ENCODE measurements around the gene PADI1. TPM values are rescaled to one million over a fixed set of nuclear protein-coding genes. Genes with fewer than 3 reads are reported as not detected.

Gene PADI1
- total RNA-seq, 1 donor = under 0.01 TPM

- H4K20me1 ChIP-seq (ENCODE audit: insufficient read depth, low read length) = no peaks in the 10 kb centered on the region
- H3K79me2 ChIP-seq (ENCODE audit: insufficient read depth, low read length) = no peaks in the 10 kb centered on the region
- no peak overlapping the region for H3K27ac ChIP-seq (ENCODE audit: low read depth, low read length)
- H3K4me2 ChIP-seq (ENCODE audit: insufficient read depth, low read length) = no peak overlapping the region
- no peak for TF ChIP-seq CTCF (IDR thresholded peaks at IDR 0.05; ENCODE audit: extremely low read depth, low read depth, low read length)
- H3K27me3 ChIP-seq (ENCODE audit: insufficient read depth, low read length) = no peaks in the 10 kb centered on the region
- peaks cover 28% of the 10 kb centered on the region for H3K4me1 ChIP-seq (ENCODE audit: insufficient read depth, low read length)
- no peaks in the 10 kb centered on the region for H3K9me3 ChIP-seq (ENCODE audit: low read depth, low read length)
- H3K36me3 ChIP-seq (ENCODE audit: insufficient read depth, low read length) = no peaks in the 10 kb centered on the region
- H3K4me3 ChIP-seq (ENCODE audit: insufficient read depth, low read length) = no peak overlapping the region
- H2AFZ ChIP-seq (ENCODE audit: low read length) = no peak overlapping the region
- DNase-seq (ENCODE audit: insufficient read length, low spot score, missing footprints) = no peak
Measured at GRCh38 chr1:17229379-17229778, 24.5 kb downstream of the PADI1 start.

GRCh38 chr1:17230106-17230505, 25.2 kb downstream of the PADI1 start:
- peaks cover 28% of the 10 kb centered on the region for H3K4me1 ChIP-seq (ENCODE audit: insufficient read depth, low read length)
- no peaks in the 10 kb centered on the region for H3K79me2 ChIP-seq (ENCODE audit: insufficient read depth, low read length)
- H3K4me3 ChIP-seq (ENCODE audit: insufficient read depth, low read length) = no peak overlapping the region
- H3K27ac ChIP-seq (ENCODE audit: low read depth, low read length) = no peak overlapping the region
- no peaks in the 10 kb centered on the region for H3K9me3 ChIP-seq (ENCODE audit: low read depth, low read length)
- no peaks in the 10 kb centered on the region for H3K27me3 ChIP-seq (ENCODE audit: insufficient read depth, low read length)
- no peak for TF ChIP-seq CTCF (IDR thresholded peaks at IDR 0.05; ENCODE audit: extremely low read depth, low read depth, low read length)
- DNase-seq (ENCODE audit: insufficient read length, low spot score, missing footprints) = no peak
- H4K20me1 ChIP-seq (ENCODE audit: insufficient read depth, low read length) = no peaks in the 10 kb centered on the region
- no peak overlapping the region for H3K4me2 ChIP-seq (ENCODE audit: insufficient read depth, low read length)
- H3K36me3 ChIP-seq (ENCODE audit: insufficient read depth, low read length) = no peaks in the 10 kb centered on the region
- no peak overlapping the region for H2AFZ ChIP-seq (ENCODE audit: low read length)

- no peak overlapping the region for H3K4me2 ChIP-seq (ENCODE audit: insufficient read depth, low read length)
- no peak overlapping the region for H3K27ac ChIP-seq (ENCODE audit: low read depth, low read length)
- H3K4me3 ChIP-seq (ENCODE audit: insufficient read depth, low read length) = no peak overlapping the region
- no peak overlapping the region for H2AFZ ChIP-seq (ENCODE audit: low read length)
- H3K36me3 ChIP-seq (ENCODE audit: insufficient read depth, low read length) = no peaks in the 10 kb centered on the region
- H3K4me1 ChIP-seq (ENCODE audit: insufficient read depth, low read length) = peaks cover 28% of the 10 kb centered on the region
- H3K79me2 ChIP-seq (ENCODE audit: insufficient read depth, low read length) = no peaks in the 10 kb centered on the region
- no peaks in the 10 kb centered on the region for H3K9me3 ChIP-seq (ENCODE audit: low read depth, low read length)
- no peak for DNase-seq (ENCODE audit: insufficient read length, low spot score, missing footprints)
- no peaks in the 10 kb centered on the region for H4K20me1 ChIP-seq (ENCODE audit: insufficient read depth, low read length)
- H3K27me3 ChIP-seq (ENCODE audit: insufficient read depth, low read length) = no peaks in the 10 kb centered on the region
- no peak for TF ChIP-seq CTCF (IDR thresholded peaks at IDR 0.05; ENCODE audit: extremely low read depth, low read depth, low read length)
Measured at GRCh38 chr1:17230671-17231310, 25.9 kb downstream of the PADI1 start.

- peaks cover 21% of the 10 kb centered on the region for H3K4me1 ChIP-seq (ENCODE audit: insufficient read depth, low read length)
- no peaks in the 10 kb centered on the region for H4K20me1 ChIP-seq (ENCODE audit: insufficient read depth, low read length)
- H3K36me3 ChIP-seq (ENCODE audit: insufficient read depth, low read length) = no peaks in the 10 kb centered on the region
- peak overlapping the region; percentile 83 for H3K27ac ChIP-seq (ENCODE audit: low read depth, low read length)
- no peaks in the 10 kb centered on the region for H3K9me3 ChIP-seq (ENCODE audit: low read depth, low read length)
- no peak overlapping the region for H2AFZ ChIP-seq (ENCODE audit: low read length)
- peak overlapping the region; percentile 2 for H3K4me3 ChIP-seq (ENCODE audit: insufficient read depth, low read length)
- H3K4me2 ChIP-seq (ENCODE audit: insufficient read depth, low read length) = peak overlapping the region; percentile 30
- no peaks in the 10 kb centered on the region for H3K27me3 ChIP-seq (ENCODE audit: insufficient read depth, low read length)
- TF ChIP-seq CTCF (IDR thresholded peaks at IDR 0.05; ENCODE audit: extremely low read depth, low read depth, low read length) = no peak
- H3K79me2 ChIP-seq (ENCODE audit: insufficient read depth, low read length) = no peaks in the 10 kb centered on the region
- peak; percentile 95 for DNase-seq (ENCODE audit: insufficient read length, low spot score, missing footprints)
Measured at GRCh38 chr1:17232759-17233661, 28.1 kb downstream of the PADI1 start.

Data from osteoblast (primary cell).